ENCODE measurements around the gene EPB41L2.

EPB41L2 gene

DNA sequence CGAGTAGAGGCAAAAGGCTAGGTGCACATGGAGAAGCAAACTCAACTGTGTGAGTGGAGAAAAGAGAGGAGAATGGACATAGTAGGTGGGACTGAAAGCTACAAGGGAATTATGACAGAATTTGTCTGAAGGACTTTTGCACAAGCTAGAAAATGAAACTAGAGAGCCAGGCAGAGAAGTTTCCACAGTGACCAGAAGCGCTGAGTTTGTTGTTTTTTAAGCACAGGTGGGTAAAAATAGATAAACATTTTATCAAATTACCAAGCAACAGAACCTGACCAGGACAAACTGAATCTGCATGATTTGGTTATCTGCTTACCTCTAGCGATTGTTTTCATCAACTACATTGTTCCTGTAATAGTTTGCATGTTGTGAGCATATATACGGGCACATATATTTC, 197.3 kb downstream of the EPB41L2 start:
- no peak for DNase-seq (ENCODE audit: low read depth)

GRCh38 chr6:130864344-130864743, 198.7 kb downstream of the EPB41L2 start:
- DNase-seq (ENCODE audit: low read depth), result no peak

DNA sequence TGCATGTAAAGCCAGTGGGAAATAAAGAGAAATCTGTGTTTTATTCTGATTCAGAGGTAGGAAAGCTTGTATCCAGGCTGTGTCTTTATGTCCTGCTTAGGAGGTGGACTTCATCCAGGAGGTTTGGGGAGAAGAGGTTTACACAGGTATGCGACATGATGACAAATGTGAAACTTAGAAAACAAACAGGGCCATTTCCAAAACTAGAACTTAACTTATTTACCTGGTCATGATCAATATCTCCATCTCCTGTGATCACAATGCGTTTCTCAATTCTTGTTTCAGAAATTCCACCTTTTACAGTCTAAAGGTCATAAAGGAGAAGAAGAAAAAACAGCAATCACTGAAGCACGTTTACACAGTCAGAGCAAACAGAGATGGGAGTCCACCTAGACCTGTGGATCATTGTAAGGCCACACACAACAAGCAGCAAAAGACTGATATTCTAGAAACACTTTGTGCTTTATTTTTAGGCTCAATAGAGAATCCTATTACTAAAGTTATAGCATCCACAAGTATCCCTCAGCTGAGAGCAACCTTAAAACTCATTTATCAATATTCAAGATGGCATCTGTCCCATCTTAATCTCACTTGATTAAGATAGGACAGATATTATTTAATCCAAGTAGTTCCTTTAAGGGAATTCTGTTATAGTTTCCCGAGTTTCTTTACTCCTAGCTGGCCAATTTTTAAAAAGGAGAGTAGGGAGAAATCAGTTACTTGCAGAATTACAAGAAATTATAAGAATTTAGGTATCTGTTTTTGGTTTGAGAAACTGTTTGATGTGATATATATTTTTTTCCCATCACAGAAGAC, 199.4 kb downstream of the EPB41L2 start:
- no peak for DNase-seq (ENCODE audit: low read depth)

GRCh38 chr6:130862370-130862769, 200.7 kb downstream of the EPB41L2 start:
- no peak for DNase-seq (ENCODE audit: low read depth)

DNA sequence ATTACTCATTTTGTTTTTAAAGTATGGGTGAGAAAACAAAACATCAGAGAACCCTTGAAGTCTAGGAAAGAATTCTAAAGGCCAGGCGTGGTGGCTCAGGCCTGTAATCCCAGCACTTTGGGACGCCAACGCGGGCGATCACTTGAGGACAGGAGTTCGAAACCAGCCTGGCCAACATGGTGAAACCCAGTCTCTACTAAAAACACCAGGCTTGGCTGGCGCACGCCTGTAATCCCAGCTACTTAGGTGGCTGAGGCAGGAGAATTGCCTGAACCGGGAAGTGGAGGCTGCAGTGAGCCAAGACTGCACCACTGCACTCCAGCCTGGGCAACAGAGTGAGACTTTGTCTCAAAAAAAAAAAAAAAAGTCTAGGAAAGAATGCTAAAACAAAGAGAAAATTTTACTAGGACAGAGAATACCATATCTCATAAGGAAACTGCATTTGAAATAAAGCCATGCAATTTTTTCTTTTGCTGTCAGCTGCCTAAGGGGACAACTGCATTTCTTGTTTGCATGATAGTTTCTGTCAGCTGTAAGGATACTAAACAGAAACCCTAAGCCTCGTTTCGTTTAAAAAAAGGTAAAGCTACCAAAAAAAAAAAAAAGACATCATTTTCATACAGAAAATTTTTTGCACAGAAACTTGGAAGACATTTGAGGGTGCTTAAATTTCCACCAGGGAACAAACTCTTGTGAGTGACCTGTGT, 203.7 kb downstream of the EPB41L2 start:
- no peak for DNase-seq (ENCODE audit: low read depth)

DNA sequence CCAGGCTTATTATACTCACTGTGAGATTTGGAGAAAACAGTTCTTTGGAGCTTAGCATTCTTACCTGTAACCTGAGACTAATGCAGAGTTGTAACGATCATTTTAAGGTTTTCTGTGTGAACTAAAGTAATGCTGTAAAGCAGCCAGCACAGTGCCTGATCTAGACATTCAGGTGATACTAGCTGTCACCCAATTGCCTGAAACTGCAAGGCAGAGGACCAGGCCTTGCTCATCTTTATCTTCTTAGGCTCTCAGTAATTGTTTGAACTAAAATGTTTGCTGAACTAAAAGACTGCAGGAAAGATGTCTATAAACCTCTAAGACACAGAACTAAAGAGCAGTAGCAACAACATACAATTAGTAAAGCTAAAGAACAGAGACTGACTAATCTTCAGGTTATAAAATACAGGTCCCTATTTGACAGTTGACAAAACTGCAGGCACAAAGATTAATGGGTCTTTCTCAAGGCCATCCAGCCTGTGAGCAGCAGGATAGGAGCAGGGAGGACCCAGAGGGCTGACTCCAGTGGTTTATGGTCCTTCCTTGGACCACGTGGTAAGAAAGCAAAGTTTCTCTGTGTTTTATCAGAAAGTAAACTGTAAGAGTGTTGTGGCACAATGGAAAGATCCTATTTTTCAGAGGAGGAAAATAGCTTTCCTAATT, 204.4 kb downstream of the EPB41L2 start:
- no peak for DNase-seq (ENCODE audit: low read depth)

DNA sequence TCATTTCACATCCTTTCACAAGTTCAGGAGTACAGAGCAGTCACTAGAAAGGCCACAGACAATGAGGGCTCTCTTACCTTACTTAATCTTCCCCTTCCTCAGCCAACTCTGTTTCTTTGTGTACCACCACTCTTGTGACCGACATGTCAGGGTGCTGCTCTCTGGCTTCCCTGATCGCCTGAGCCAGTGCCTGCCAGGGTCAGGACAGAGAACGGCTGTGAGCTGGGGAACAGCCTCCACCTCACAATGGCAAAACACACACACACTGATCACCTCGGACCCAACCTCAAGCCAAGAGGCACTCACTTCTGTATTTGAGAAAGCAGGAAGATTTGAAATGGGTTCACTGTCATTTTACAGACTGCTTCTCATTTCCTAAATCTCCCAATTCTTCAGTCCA, 205.0 kb downstream of the EPB41L2 start:
- no peak for DNase-seq (ENCODE audit: low read depth)

- DNase-seq (ENCODE audit: low read depth), result peak; percentile 43
Observed at GRCh38 chr6:130853555-130854183, 209.4 kb downstream of the EPB41L2 start.

- DNase-seq (ENCODE audit: low read depth), result no peak
Observed at GRCh38 chr6:130852844-130853554, 210.0 kb downstream of the EPB41L2 start.

- no peak for DNase-seq (ENCODE audit: low read depth)
Observed at GRCh38 chr6:130851026-130851425, 212.0 kb downstream of the EPB41L2 start.

GRCh38 chr6:130849594-130849993, 213.5 kb downstream of the EPB41L2 start:
- DNase-seq (ENCODE audit: low read depth), result no peak

DNA sequence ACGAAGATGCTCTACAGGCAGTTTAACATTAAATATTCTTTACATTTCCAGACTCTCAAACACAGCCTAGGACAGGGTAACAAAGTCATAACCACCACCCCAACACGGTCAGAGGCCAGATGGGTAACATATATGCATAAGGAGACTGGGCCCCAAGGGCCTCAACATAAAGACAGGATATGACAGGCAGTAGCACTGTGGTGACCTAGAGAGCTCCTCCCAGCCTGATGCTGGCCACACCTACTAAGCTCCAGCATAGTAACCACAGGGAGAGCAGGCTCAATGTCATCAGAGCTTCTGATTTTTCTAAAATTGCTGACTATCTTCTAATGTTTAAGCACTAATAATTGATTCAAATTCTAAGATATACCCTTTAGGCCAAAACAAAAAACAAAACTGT, 214.1 kb downstream of the EPB41L2 start:
- DNase-seq (ENCODE audit: low read depth), result no peak

DNA sequence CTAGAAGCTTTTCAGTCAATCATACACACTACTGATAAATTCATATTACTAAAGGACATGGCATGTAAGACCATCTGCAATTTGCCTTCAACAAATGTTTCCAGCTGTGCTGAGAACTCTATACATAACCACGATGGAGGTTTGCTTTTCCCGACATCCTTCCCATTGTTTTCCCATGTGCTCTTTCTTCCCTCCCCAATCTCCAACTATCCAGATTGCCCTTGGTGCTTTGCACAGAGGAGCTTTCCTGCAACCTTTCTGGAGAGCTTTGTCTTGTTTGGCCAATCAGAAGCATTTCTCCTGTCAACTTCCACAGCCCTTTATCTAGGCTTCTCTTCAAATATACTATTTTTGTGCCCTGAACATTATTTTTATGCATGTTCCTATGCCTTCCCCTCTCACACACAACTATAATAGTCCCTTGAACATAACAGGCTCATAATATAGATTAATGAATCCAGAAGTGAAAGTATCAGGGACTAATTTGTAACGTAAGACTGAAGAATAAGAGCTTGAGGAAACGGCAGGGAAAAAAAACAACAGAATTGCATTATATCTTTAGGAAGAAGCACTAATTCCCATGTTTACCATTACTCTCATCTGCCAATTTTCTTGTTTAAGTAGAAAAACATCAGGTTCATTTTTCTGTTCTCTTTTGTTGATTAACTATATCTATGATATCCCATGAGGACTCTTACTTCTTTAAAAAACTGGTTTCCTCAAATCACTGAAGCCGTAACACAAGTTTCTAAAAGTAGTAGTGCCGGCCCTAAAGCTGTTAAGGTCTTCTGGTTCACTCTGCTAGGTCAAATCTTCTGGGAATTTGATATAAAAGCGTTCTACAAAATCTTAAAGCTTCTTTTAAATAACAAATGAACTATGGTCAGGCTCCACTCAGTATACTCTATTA, 215.8 kb downstream of the EPB41L2 start:
- DNase-seq (ENCODE audit: low read depth), result no peak

DNA sequence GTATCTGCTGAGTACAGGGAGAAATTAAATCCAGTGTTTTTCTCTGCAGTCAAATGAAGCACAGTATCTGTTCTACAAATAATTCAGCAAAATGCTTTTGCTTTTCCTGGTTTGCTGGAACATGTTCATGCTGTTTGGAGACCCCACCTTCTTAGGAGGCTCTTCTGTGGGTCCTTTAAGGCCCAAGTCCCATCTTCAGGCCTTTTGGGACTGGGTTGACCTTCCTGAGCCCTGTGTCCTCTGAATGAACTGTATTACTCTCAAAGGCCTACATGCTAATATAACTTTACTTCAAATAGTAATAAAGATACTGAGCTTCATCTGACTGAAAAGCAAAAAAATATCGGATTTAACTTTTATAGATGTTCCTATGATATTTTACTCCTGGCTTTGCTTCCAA, 216.5 kb downstream of the EPB41L2 start:
- no peak for DNase-seq (ENCODE audit: low read depth)

GRCh38 chr6:130843575-130844320, 219.3 kb downstream of the EPB41L2 start:
- DNase-seq (ENCODE audit: low read depth), result peak; percentile 33

DNA sequence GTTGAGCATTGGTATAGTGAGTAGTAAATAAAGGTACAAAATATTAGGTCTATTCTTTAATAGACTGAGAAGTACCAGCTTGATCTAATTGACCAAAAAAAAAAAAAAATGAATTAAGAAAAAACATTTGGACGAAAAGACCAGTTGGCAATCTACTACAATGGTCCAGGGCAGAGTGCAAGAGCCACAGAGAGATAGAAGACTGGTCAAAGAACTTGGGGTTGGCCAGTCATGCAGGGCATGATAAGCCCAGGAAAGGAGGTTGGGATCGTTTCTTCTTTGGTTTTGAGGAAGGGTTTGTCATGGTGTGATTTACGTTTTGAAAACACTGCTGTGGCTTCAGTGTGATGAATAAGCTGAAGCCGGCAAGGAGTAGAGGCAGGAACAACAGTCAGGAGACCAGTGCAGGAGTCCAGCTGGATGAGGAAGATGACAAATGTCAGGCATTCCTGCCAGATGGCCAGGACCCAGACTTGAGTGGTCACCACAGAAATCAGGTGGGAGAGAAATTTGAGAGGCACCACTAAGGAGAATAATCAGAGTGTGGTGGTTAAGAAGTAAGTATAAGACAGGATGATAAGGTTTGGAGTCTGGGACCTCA, 221.8 kb downstream of the EPB41L2 start:
- peak; percentile 41 for DNase-seq (ENCODE audit: low read depth)

DNA sequence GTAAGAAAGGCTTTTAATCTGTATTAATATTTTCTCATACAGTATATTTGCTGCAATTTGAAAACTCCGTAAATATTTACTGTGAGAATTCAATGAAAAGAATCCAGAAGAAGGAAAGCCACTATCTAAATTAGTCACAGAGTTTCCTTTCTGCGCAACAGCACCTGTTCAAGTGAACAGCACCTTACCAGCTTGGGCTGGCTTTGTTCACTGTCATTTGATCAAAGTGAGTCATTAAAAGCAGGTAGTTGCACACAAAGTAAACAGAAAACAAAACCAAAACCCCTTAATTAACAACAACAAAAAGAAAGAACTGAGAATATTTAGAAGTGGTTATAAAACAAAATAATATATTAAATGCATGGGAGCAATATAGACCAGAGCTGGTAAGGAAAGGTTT, 223.0 kb downstream of the EPB41L2 start:
- no peak for DNase-seq (ENCODE audit: low read depth)

DNA sequence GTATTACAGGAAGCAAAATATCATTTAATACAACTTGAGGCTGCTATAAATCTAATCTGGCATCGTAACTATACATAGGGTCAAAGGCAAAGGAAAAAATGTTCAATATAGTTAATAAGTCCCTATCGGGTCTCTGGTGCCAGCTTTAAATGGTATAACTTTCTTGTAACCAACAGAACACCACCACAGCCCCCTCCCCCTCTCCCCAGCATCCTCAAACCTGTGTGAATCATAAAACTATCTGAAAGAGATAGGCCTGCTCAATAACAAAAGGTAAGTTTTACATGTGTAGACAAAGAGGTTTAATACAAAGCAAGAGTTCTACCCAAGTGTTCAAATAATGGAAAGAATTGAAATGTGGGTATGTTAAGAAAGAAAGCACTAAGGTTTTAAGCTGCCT, 223.7 kb downstream of the EPB41L2 start:
- DNase-seq (ENCODE audit: low read depth), result no peak

DNA sequence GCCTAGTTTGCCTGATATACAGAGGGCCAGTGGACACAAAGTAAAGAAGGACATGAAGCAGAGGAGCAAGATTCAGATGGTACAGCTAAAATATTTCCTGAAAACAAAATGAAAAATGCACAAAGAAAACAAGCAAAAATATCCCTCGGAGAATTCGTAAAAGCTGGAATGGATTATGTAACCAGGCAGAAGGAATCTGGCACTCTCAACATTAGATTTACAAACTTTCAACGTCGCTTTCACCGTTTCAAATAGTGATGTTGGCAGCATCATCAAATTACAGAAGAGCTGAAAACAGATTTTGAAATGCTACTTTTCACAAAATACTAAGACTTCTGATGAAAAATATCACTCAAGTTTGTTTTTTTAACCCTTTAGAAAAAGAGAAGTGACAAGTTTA, 224.1 kb downstream of the EPB41L2 start:
- no peak for DNase-seq (ENCODE audit: low read depth)
